ENCODE data around the gene OSBPL8.

OSBPL8 gene

GRCh38 chr12:76559400-76560085 lies at the start of gene OSBPL8:
Gene OSBPL8 (minus strand): TSS chr12:76559771. CDS start chr12:76487551, 72,220 bp downstream.
- DNase-seq, result peak; percentile 96

GRCh38 chr12:76608070-76608469 lies 48.5 kb upstream of the OSBPL8 start:
- no peak for DNase-seq

- DNase-seq, result peak; percentile 76
Observed at GRCh38 chr12:76595056-76595455, 35.5 kb upstream of the OSBPL8 start.

- DNase-seq, result peak; percentile 68
Observed at GRCh38 chr12:76591476-76591875, 31.9 kb upstream of the OSBPL8 start.

- DNase-seq, result peak; percentile 71
Observed at GRCh38 chr12:76590131-76590530, 30.6 kb upstream of the OSBPL8 start.

GRCh38 chr12:76588881-76589565 lies 29.5 kb upstream of the OSBPL8 start:
- DNase-seq, result peak; percentile 98

- DNase-seq, result peak; percentile 89
Observed at GRCh38 chr12:76587428-76588178, 28.0 kb upstream of the OSBPL8 start.

GRCh38 chr12:76586764-76587395 lies 27.3 kb upstream of the OSBPL8 start:
- DNase-seq, result peak; percentile 74

- DNase-seq, result no peak
Observed at GRCh38 chr12:76583301-76583700, 23.7 kb upstream of the OSBPL8 start.

- DNase-seq, result no peak
Observed at GRCh38 chr12:76573840-76574373, 14.3 kb upstream of the OSBPL8 start.

- DNase-seq, result no peak
Observed at GRCh38 chr12:76571256-76571655, 11.7 kb upstream of the OSBPL8 start.

GRCh38 chr12:76569685-76570604 lies 10.4 kb upstream of the OSBPL8 start:
- DNase-seq, result peak; percentile 75

GRCh38 chr12:76568888-76569551 lies 9.4 kb upstream of the OSBPL8 start:
- no peak for DNase-seq

- DNase-seq, result no peak
Observed at GRCh38 chr12:76568130-76568529, 8.6 kb upstream of the OSBPL8 start.

GRCh38 chr12:76563061-76563460 lies 3.5 kb upstream of the OSBPL8 start:
- no peak for DNase-seq

- peak; percentile 74 for DNase-seq
Observed at GRCh38 chr12:76562130-76562529, 2.6 kb upstream of the OSBPL8 start.

- DNase-seq, result peak; percentile 67
Observed at GRCh38 chr12:76560086-76560491, 518 bp upstream of the OSBPL8 start.

GRCh38 chr12:76558684-76559399 lies 729 bp downstream of the OSBPL8 start:
- DNase-seq, result peak; percentile 65

- DNase-seq, result peak; percentile 17
Observed at GRCh38 chr12:76556368-76556767, 3.2 kb downstream of the OSBPL8 start.

- no peak for DNase-seq
Observed at GRCh38 chr12:76555797-76556196, 3.8 kb downstream of the OSBPL8 start.
